PC-9 (cell line): ENCODE measurements around the gene RAB11FIP4. TPM values are rescaled to one million over a fixed set of nuclear protein-coding genes. Genes with fewer than 3 reads are reported as not detected.

Experiments used
- BruUV-seq: library from RNA; stranded (reverse); fragments of 400-500 nt; replicated peaks from 2 replicates; lab custom pipeline; 2021; lab: Mats Ljungman, UMichigan
- CTCF ChIA-PET: fragments of 300-600 bp; sonication (Branson Sonifier 250); formaldehyde crosslinking; loops from one replicate; lab custom pipeline; 2022; ENCODE audit warnings: antibody characterized with exemption; lab: Charles Lee
- POLR2A ChIA-PET: fragments of 300-600 bp; sonication (Branson Sonifier 250); formaldehyde crosslinking; loops from one replicate; lab custom pipeline; 2022; ENCODE audit warnings: antibody characterized with exemption; ENCODE audit not compliant: unreplicated experiment; lab: Charles Lee
- DNase-seq, 2 experiments: peaks; one replicate each; pipeline versions ENCODE4 v3.0.0 to v3.0.0-alpha.2; 2015 to 2022; ENCODE audit warnings: mixed read lengths in 1 of 2
- H2AFZ ChIP-seq: fragments of 200-600 bp; sonication (generic); 2 replicates; pipeline ENCODE4 v1.8.1; 2017; ENCODE audit warnings: antibody characterized with exemption
- H3F3A ChIP-seq: fragments of 200-600 bp; sonication (generic); 2 replicates; pipeline ENCODE4 v1.8.1; 2017; ENCODE audit warnings: antibody characterized with exemption, mild to moderate bottlenecking, low read depth; ENCODE audit not compliant: insufficient read depth
- H3K27ac ChIP-seq: fragments of 200-600 bp; sonication (generic); 2 replicates; pipeline ENCODE4 v1.6.1; 2016; ENCODE audit warnings: mixed run types
- H3K27me3 ChIP-seq: fragments of 200-600 bp; sonication (generic); 2 replicates; pipeline ENCODE4 v1.6.1; 2016; ENCODE audit warnings: low read depth, mixed run types; ENCODE audit not compliant: insufficient read depth
- H3K36me3 ChIP-seq: fragments of 200-600 bp; sonication (generic); 2 replicates; pipeline ENCODE4 v1.6.1; 2016; ENCODE audit warnings: low read depth, mixed run types
- H3K4me1 ChIP-seq: fragments of 200-600 bp; sonication (generic); replicated peaks from 2 replicates; pipeline ENCODE4 v1.6.1; 2016; ENCODE audit warnings: mixed run types; ENCODE audit not compliant: insufficient read depth
- H3K4me2 ChIP-seq: fragments of 200-600 bp; sonication (generic); 2 replicates; pipeline ENCODE4 v1.6.1; 2017; ENCODE audit warnings: mixed run types
- H3K4me3 ChIP-seq: fragments of 200-600 bp; sonication (generic); 2 replicates; pipeline ENCODE4 v1.6.1; 2016; ENCODE audit warnings: mixed run types
- H3K79me2 ChIP-seq: fragments of 200-600 bp; sonication (generic); 2 replicates; pipeline ENCODE4 v1.6.1; 2017; ENCODE audit warnings: low read depth, mixed run types
- H3K9me2 ChIP-seq: fragments of 200-600 bp; sonication (generic); 2 replicates; pipeline ENCODE4 v1.8.1; 2017; ENCODE audit warnings: mild to moderate bottlenecking; ENCODE audit not compliant: insufficient read depth
- H3K9me3 ChIP-seq: fragments of 200-600 bp; sonication (generic); 2 replicates; pipeline ENCODE4 v1.8.1; 2016; ENCODE audit warnings: low read depth; ENCODE audit not compliant: insufficient read depth
- H4K20me1 ChIP-seq: fragments of 200-600 bp; sonication (generic); 2 replicates; pipeline ENCODE4 v1.8.1; 2017; ENCODE audit not compliant: insufficient read depth
- EZH2 ChIP-seq: fragments of 200-600 bp; sonication (generic); IDR thresholded peaks from 2 replicates; pipeline ENCODE4 v1.8.0; 2017; ENCODE audit warnings: antibody characterized with exemption, low read depth
- intact Hi-C: fragments of 100-400 bp; cut with micrococcal nuclease; formaldehyde crosslinking; loops from one replicate; pipeline ENCODE4 v1.10.0; 2022; ENCODE audit not compliant: unreplicated experiment
- total RNA-seq: library from RNA; stranded (reverse); gene quantifications from 2 replicates; pipeline ENCODE4 v1.2.3, GENCODE V29; 2021
- TF ChIP-seq, protein P1 (sequence below): fragments of 200-600 bp; sonication (generic); conservative IDR thresholded peaks from 2 replicates; pipeline ENCODE4 v1.6.1; 2017; ENCODE audit warnings: mixed run types, antibody characterized with exemption, mild to moderate bottlenecking, moderate library complexity

RAB11FIP4 gene
- total RNA-seq, 1 experiment from 2014 or later, result 22.9 TPM

DNA sequence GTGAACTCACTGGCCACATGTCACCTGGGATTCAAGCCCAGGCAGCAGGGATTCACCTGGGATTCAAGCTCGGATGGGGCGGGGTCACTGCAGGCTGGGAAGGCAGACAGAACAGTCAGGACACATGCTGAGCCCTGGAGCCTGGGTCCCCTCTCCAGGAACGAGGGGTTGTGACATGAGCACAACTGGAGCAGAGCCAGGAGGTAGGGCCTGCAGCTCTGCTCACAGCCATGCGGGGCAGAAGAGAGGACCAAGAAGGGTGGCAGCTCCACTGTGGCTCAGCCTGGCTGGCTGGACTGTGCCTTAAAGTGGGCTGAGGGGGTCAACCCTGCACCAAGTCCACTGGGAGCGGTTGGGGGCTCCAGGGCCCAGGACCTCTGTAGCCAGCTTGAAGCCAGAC lies 150.1 kb downstream of the RAB11FIP4 start:
- ChIA-PET CTCF (no interaction called here), POLR2A (no interaction called here)
- no peaks in the 10 kb centered on the region for H3K9me3 ChIP-seq
- no peaks in the 10 kb centered on the region for H4K20me1 ChIP-seq
- H3K27ac ChIP-seq, result no peak overlapping the region
- H3K27me3 ChIP-seq, result no peaks in the 10 kb centered on the region
- H3K9me2 ChIP-seq, result no peaks in the 10 kb centered on the region
- no peaks in the 10 kb centered on the region for H3K79me2 ChIP-seq
- BruUV-seq, result no TSS peak
- no peak overlapping the region for H2AFZ ChIP-seq
- DNase-seq, result no peak
- intact Hi-C loops, result no loop called here
- H3K36me3 ChIP-seq, result no peaks in the 10 kb centered on the region
- no peak overlapping the region for H3K4me3 ChIP-seq
- no peaks in the 10 kb centered on the region for H3F3A ChIP-seq
- TF ChIP-seq, protein P1, sequence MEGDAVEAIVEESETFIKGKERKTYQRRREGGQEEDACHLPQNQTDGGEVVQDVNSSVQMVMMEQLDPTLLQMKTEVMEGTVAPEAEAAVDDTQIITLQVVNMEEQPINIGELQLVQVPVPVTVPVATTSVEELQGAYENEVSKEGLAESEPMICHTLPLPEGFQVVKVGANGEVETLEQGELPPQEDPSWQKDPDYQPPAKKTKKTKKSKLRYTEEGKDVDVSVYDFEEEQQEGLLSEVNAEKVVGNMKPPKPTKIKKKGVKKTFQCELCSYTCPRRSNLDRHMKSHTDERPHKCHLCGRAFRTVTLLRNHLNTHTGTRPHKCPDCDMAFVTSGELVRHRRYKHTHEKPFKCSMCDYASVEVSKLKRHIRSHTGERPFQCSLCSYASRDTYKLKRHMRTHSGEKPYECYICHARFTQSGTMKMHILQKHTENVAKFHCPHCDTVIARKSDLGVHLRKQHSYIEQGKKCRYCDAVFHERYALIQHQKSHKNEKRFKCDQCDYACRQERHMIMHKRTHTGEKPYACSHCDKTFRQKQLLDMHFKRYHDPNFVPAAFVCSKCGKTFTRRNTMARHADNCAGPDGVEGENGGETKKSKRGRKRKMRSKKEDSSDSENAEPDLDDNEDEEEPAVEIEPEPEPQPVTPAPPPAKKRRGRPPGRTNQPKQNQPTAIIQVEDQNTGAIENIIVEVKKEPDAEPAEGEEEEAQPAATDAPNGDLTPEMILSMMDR, result no peak; the same call in 1 of the 2 replicates
- no peak for TF ChIP-seq EZH2
- no peak overlapping the region for H3K4me2 ChIP-seq
- H3K4me1 ChIP-seq, result no peaks in the 10 kb centered on the region

DNA sequence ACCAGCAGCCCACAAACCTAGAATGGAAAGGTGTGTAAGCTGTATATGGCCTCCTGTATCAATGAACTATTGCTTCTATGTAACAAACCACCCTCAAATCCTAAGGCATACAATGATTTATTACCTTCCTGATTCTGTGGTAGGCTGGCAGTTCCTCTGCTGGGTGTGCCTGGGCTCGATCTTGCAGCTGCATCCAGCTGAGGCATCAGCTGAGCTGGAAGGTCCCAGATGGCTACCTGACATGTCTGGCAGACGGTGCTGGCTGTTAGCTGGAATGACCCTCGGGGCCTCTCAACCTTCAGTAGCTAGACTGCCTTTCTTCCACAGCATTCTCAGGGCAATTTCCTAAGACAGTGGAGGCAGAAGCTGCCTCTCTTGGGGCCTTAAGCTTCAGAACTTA lies 152.7 kb downstream of the RAB11FIP4 start:
- Histone ChIP-seq H3K4me2 (no peak overlapping the region), H3K79me2 (no peaks in the 10 kb centered on the region), H3K4me1 (0 out of 2 replicates have a peak, but pooled peaks cover 4% of the 10 kb centered on the region), H4K20me1 (no peaks in the 10 kb centered on the region), H2AFZ (no peak overlapping the region), H3F3A (no peaks in the 10 kb centered on the region), H3K9me3 (no peaks in the 10 kb centered on the region), H3K9me2 (no peaks in the 10 kb centered on the region), H3K36me3 (no peaks in the 10 kb centered on the region), H3K27me3 (no peaks in the 10 kb centered on the region), H3K4me3 (no peak overlapping the region), H3K27ac (no peak overlapping the region)
- intact Hi-C loops, result no loop called here
- TF ChIP-seq, protein P1, result no peak
- TF ChIP-seq EZH2, result no peak
- ChIA-PET POLR2A (no interaction called here), CTCF (interaction anchor here (0.6 kb wide), 1 partner anchor 144 kb away, joined by 15 read pairs; no protein-coding TSS in a partner anchor)
- DNase-seq, result no peak
- no TSS peak for BruUV-seq

DNA sequence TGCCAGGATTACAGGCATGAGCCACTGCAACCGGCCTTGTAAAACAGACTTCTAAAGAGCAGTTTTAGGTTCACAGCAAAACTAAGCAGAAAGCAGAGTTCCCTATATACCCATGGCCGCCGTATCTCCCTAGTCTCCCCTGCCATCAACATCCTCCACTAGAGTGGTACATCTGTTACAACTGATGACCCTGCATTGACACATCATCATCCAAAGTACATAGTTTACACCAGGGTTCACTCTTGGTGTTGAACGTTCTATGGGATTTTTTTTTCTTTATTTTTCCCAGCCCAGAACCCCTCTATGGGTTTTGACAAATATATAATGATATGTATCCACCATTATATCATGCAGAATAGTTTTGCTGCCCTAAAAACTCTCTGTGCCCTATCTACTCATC lies 155.2 kb downstream of the RAB11FIP4 start:
- Histone ChIP-seq H2AFZ (no peak overlapping the region), H3K36me3 (no peaks in the 10 kb centered on the region), H3K27me3 (no peaks in the 10 kb centered on the region), H3K9me3 (no peaks in the 10 kb centered on the region), H3F3A (peaks cover 13% of the 10 kb centered on the region), H3K4me3 (no peak overlapping the region), H3K27ac (no peak overlapping the region), H3K4me2 (no peak overlapping the region), H3K9me2 (no peaks in the 10 kb centered on the region), H4K20me1 (no peaks in the 10 kb centered on the region), H3K79me2 (no peaks in the 10 kb centered on the region), H3K4me1 (0 out of 2 replicates have a peak, but pooled peaks cover 10% of the 10 kb centered on the region)
- DNase-seq, result no peak
- TF ChIP-seq, protein P1, result no peak
- no peak for TF ChIP-seq EZH2
- BruUV-seq, result no TSS peak
- ChIA-PET CTCF (no interaction called here), POLR2A (no interaction called here)
- intact Hi-C loops, result no loop called here
